ENCODE measurements around the gene TRMT10B.
"Not testable (repeated sequence)": the region's sequence is repeated elsewhere in the genome, so short reads cannot be mapped to it uniquely, and the experiment has no call there.

Gene TRMT10B

GRCh38 chr9:37751186-37751585 is 2.4 kb upstream of the TRMT10B start:
- no peak for DNase-seq (ENCODE audit: low read depth in 1 of 2, low spot score in 1 of 2)

GRCh38 chr9:37751704-37752103 is 1.9 kb upstream of the TRMT10B start:
- DNase-seq (ENCODE audit: low read depth in 1 of 2, low spot score in 1 of 2) = not testable (repeated sequence)

- DNase-seq (ENCODE audit: low read depth in 1 of 2, low spot score in 1 of 2) = not testable (repeated sequence)
Measured at GRCh38 chr9:37752112-37752511, 1.5 kb upstream of the TRMT10B start.

- no peak for DNase-seq (ENCODE audit: low read depth in 1 of 2, low spot score in 1 of 2)
Measured at GRCh38 chr9:37752642-37753488, 740 bp upstream of the TRMT10B start.

- no peak for DNase-seq (ENCODE audit: low read depth in 1 of 2, low spot score in 1 of 2)
Measured at GRCh38 chr9:37758747-37759146, 5.1 kb downstream of the TRMT10B start.

- no peak for DNase-seq (ENCODE audit: low read depth in 1 of 2, low spot score in 1 of 2)
Measured at GRCh38 chr9:37760416-37761161, 7.0 kb downstream of the TRMT10B start.

GRCh38 chr9:37761511-37761910 is 7.9 kb downstream of the TRMT10B start:
- no peak for DNase-seq (ENCODE audit: low read depth in 1 of 2, low spot score in 1 of 2)

- DNase-seq (ENCODE audit: low read depth in 1 of 2, low spot score in 1 of 2) = not testable (repeated sequence)
Measured at GRCh38 chr9:37765263-37765662, 11.7 kb downstream of the TRMT10B start.

- no peak for DNase-seq (ENCODE audit: low read depth in 1 of 2, low spot score in 1 of 2)
Measured at GRCh38 chr9:37769306-37769705, 15.7 kb downstream of the TRMT10B start.

GRCh38 chr9:37769995-37770394 is 16.4 kb downstream of the TRMT10B start:
- no peak for DNase-seq (ENCODE audit: low read depth in 1 of 2, low spot score in 1 of 2)

- no peak for DNase-seq (ENCODE audit: low read depth in 1 of 2, low spot score in 1 of 2)
Measured at GRCh38 chr9:37775216-37775919, 21.8 kb downstream of the TRMT10B start.

GRCh38 chr9:37776328-37776727 is 22.7 kb downstream of the TRMT10B start:
- DNase-seq (ENCODE audit: low read depth in 1 of 2, low spot score in 1 of 2) = no peak

- no peak for DNase-seq (ENCODE audit: low read depth in 1 of 2, low spot score in 1 of 2)
Measured at GRCh38 chr9:37778534-37778933, 24.9 kb downstream of the TRMT10B start.

GRCh38 chr9:37784291-37784615 is 30.6 kb downstream of the TRMT10B start:
- DNase-seq (ENCODE audit: low read depth in 1 of 2, low spot score in 1 of 2) = no peak

- peak; percentile 76 to 82 for DNase-seq (ENCODE audit: low read depth in 1 of 2, low spot score in 1 of 2)
Measured at GRCh38 chr9:37784616-37785483, 31.2 kb downstream of the TRMT10B start, which contains the start of gene EXOSC3. Gene EXOSC3 (minus strand): TSS chr9:37785064. CDS start chr9:37785044, 20 bp downstream.

- no peak for DNase-seq (ENCODE audit: low read depth in 1 of 2, low spot score in 1 of 2)
Measured at GRCh38 chr9:37787059-37787458, 33.5 kb downstream of the TRMT10B start.

- DNase-seq (ENCODE audit: low read depth in 1 of 2, low spot score in 1 of 2) = no peak
Measured at GRCh38 chr9:37788332-37788731, 34.7 kb downstream of the TRMT10B start.

- no peak for DNase-seq (ENCODE audit: low read depth in 1 of 2, low spot score in 1 of 2)
Measured at GRCh38 chr9:37790096-37790495, 36.5 kb downstream of the TRMT10B start.

- no peak for DNase-seq (ENCODE audit: low read depth in 1 of 2, low spot score in 1 of 2)
Measured at GRCh38 chr9:37792122-37792521, 38.5 kb downstream of the TRMT10B start.

- no peak for DNase-seq (ENCODE audit: low read depth in 1 of 2, low spot score in 1 of 2)
Measured at GRCh38 chr9:37796232-37796631, 42.6 kb downstream of the TRMT10B start.

GRCh38 chr9:37798677-37799076 is 45.1 kb downstream of the TRMT10B start:
- DNase-seq (ENCODE audit: low read depth in 1 of 2, low spot score in 1 of 2) = no peak

Data from activated T-helper 1 cell treated with anti-CD3 and anti-CD28 coated beads, Interleukin-2, amount 50 U/mL, for 16 hours (primary cell).